Suprapubic skin (tissue), 4 donors: ENCODE measurements around the gene FAM174B.

Experiments
- CTCF ChIP-seq, 2 donors: fragments of 200-600 bp in 1 of 2; fragments of 450-650 bp in 1 of 2; sonication (generic) in 1 of 2; IDR thresholded peaks; one replicate each; pipeline ENCODE4 v1.5.1; 2016 to 2019; ENCODE audit warnings: antibody characterized with exemption in 2 of 2, mild to moderate bottlenecking in 1 of 2, moderate library complexity in 1 of 2
- EP300 ChIP-seq: sonication (generic); formaldehyde crosslinking; IDR thresholded peaks from one replicate; pipeline ENCODE4 v1.6.1; 2017; ENCODE audit warnings: antibody characterized with exemption
- POLR2A ChIP-seq, 2 donors: fragments of 450-650 bp; IDR thresholded peaks; one replicate each; pipeline ENCODE4 v1.6.1; 2017; ENCODE audit warnings: antibody characterized with exemption in 2 of 2, mild to moderate bottlenecking in 2 of 2, moderate library complexity in 2 of 2
- POLR2AphosphoS5 ChIP-seq, 3 donors: sonication (generic); formaldehyde crosslinking; IDR thresholded peaks; one replicate each; pipeline ENCODE4 v1.6.1; 2017; ENCODE audit warnings: antibody characterized with exemption in 3 of 3

- TF ChIP-seq POLR2AphosphoS5 (IDR thresholded peaks at IDR 0.05) (no peak), CTCF (IDR thresholded peaks at IDR 0.05) (no peak), EP300 (no peak), POLR2A (IDR thresholded peaks at IDR 0.05) (no peak)
Measured at GRCh38 chr15:92663250-92663951, 7.8 kb upstream of the FAM174B start.
